Right renal pelvis (tissue), 4 donors: Measurements from ENCODE around the gene ADRA2B. TPM values are rescaled to one million over a fixed set of nuclear protein-coding genes. Genes with fewer than 3 reads are reported as not detected.

ENCODE experiments used
- DNase-seq, 4 donors: peaks; one replicate each; pipeline ENCODE4 v3.0.0-alpha.2; 2013; ENCODE audit warnings: low read depth in 4 of 4, low spot score in 3 of 4, missing footprints in 1 of 4
- polyA plus RNA-seq, 4 donors: library from polyadenylated mRNA; unstranded; fragments of 120-200 nt; gene quantifications; one replicate each; pipeline ENCODE4 v1.2.1, GENCODE V29; 2013; ENCODE audit not compliant: insufficient read length in 4 of 4

Gene ADRA2B
- polyA plus RNA-seq, 4 donors, result 2.8 to 6.3 (median 4.8) TPM

- DNase-seq, result no peak
Measured at GRCh38 chr2:96106991-96107707, 9.2 kb downstream of the ADRA2B start.

- no peak for DNase-seq
Measured at GRCh38 chr2:96105994-96106715, 10.2 kb downstream of the ADRA2B start.

DNA sequence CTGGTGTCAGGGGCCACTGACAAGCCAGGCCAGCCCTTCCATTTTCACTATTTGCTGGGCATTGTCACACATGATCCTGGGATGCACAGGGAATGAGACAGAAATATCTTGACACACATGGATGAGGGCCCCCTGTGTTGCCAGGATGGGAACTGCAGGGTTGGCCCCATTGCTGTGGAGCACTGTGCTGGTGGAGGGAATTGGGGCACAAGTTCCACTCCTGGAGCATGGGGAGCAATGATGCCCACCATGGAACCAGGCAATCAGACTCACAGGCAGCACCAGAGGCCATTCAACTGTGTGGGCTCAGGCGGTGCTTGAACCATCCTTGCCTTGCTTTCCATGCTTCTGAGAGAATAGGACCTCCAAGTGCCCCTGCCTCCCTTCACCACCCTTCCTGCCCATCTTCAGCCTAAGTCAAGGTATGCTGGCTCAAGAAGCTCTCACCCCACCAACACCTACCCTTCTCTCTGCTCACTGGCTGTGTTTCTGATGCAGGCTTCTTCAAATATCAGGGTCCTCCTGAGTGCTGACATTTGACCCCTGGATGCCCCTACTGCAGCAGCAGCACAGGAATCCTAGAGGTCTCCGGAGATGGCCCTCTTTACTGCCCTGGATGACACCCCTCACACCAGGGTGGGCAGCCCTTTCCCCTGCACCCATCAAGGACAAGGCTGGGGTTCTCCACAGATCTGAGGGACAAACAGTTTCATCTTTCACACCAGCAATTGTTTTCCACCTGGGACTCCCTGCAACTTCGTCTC is 11.0 kb downstream of the ADRA2B start:
- no peak for DNase-seq

- no peak for DNase-seq
Measured at GRCh38 chr2:96104487-96104861, 11.9 kb downstream of the ADRA2B start.

DNA sequence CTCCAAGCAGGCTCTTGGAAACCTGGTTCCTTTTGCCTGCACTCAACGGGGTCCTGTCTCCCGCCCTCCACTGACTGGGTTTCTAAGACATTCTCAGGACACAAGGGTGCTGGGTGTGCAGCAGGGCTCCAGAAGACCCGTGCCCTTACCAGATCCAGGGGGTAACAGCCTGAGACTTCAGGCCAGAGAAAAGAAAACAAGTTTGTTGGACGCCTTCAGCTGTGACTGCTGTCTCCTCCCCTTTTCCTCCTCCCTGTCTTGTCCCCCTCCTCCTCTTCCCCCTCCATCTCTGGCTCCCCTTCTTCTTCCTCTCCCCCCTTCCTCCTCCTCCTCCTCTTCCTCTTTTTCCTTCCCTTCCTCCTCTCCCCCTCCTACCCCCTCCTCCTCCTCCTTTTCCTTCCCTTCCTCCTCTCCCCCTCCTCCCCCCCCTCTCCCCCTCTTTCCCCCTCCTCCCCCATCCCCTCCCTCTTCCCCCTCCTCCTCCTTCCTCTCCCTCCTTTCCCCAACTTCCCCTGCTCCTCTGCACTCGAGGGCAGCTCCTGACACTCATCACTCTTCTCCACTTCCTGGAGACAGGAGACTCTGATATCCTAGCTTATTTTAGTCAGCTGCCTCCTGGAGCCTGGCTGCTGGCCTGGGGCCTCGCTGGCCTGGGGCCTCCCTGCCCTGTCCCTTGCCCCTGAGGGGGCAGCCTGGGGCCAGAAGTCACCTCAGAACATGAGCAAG is 12.4 kb downstream of the ADRA2B start:
- DNase-seq, result no peak

- DNase-seq, result no peak
Measured at GRCh38 chr2:96103187-96103601, 13.2 kb downstream of the ADRA2B start.

DNA sequence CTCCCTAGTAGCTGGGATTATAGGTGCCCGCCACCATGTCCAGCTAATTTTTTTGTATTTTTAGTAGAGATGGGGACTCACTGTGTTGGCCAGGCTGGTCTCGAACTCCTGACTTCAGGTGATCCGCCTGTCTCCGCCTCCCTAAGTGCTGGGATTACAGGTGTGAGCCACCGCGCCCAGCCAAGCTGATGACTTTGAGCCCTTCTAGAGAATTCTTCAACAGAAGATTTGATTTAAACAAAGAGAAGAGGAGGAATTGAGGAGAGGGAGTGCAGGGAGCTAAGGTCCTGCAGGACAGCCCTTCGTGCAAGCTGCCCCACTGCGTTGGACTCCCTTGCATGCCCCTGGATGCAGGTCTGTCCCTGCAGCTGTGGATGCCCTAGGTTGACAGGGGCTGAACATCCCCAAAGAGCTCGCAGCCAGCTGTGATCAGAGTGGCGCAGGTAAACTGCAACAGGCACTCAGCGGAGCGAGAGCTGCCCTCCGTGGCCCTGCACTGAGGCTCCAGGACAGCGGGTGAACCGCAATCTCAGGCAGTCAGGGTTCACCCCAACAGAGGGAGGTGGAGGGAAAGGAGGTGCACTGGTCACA is 13.7 kb downstream of the ADRA2B start:
- no peak for DNase-seq

DNA sequence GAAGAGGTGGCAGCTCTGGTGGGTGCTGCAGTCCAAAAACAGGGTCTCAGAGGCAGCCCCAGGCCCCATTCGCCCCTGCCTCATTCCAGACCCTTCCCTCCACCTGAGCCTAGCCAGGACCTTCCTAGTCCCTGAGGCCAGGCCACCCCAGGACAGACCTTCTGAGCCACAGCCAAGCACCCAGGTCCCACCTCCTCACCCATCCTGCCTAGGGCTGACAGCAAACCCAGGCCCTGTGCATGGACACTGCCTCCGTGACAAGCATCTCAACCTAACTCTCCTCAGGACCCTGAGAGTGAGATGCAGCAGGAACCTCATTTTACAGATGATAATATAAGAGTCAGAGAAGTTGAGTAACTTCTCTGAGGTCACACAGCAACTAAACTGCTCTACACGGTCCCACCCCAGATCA is 15.5 kb downstream of the ADRA2B start:
- no peak for DNase-seq

GRCh38 chr2:96099861-96100798 is 16.2 kb downstream of the ADRA2B start:
- DNase-seq, result no peak

DNA sequence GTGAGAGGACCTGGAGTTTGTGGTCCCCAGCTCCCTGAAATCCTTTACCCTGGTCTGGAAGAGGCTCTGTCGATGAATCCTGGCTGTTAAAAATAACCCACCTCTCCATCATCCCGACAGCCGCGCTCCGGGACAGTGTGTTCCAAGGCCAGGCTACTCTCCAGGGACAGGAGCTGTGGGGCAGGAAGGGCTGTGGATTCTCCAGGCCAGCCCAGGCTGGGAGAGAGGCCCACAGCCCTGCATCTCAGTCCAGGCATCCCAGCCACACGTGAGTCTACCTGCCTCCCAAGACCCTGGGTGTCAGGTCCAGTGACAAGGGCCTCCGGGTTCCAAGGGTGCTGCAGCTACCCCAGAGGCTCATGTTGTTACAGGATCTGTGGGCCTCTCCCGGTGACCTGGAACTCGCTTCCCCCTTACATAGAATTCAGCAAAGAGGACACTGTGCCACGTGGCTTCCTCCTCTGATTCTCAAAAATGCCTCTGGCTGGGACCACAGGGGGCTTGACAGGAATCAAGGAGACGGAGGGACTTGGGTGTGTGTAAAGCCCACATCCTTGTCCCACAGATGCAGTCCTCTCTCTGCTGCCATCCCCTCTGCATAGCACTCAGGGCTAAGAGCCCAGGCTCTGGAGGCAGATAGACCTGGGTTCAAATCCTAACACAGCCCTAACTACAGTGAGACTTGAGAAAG is 17.3 kb downstream of the ADRA2B start:
- DNase-seq, result no peak

DNA sequence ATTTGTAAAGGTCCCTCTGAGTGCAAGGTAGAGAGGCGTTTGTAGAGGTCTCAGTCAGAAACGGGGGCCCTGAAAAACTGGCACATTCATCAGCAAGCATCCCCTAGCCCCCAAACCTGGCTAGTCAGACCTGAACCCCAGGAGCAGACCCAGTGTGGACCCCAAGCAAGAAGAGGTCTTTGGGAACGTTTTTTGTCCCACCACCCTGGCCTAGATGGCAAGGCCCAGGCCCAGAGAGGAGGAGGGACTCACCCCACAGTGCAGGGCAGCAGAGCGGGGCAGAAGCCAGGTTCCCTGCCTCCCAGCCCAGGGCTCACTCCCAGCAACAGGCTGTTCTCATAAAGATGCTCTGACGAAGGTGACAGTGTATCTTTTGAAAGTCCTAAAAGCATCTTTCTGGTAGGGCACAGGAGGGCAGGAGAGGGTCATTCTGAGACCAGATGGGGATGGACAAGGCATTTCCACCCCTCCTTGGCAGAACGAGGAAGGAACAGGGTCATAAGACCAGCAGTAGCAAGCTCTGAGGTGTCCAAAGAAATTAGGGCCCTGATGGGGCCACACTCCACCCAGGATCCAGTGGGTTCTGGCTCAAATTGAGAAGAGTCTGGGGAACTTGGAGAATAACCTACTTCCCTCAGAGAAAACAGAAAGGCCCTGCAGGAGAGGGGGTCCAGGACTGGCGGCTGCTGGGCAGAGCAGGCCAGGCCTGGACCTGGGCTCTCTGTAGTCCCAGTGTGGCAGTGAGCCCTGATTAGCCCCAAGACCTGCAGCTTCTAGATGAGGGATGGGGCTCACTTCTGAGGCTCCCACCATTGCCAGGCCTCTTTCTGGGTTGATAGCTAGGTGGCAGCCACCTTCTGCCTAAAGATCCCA is 18.2 kb downstream of the ADRA2B start:
- DNase-seq, result no peak

GRCh38 chr2:96097441-96097840 is 18.9 kb downstream of the ADRA2B start:
- no peak for DNase-seq

DNA sequence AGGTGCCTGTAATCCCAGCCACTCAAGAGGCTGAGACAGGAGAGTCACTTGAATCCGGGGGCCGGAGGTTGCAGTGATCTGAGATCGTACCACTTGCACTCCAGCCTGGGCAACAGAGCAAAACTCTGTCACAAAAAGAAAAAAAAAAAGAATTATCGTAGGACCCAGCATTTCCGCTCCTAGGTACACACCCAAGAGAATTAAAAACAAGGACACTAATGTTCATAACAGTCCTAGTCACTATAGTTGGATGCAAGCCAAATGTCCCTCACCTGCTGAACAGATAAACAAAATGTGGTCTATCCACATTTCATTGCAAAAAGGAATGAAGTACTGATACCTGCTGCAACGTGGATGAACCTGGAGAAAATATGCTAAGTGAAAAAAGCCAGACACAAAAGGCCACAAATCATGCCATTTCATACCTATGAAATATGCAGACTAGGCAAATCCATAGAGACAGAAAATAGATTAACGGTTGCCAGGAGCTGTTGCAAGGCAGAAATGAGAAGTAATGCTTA is 21.2 kb downstream of the ADRA2B start:
- DNase-seq, result no peak

GRCh38 chr2:96093528-96093927 is 22.8 kb downstream of the ADRA2B start:
- no peak for DNase-seq

GRCh38 chr2:96092951-96093350 is 23.4 kb downstream of the ADRA2B start:
- DNase-seq, result no peak

DNA sequence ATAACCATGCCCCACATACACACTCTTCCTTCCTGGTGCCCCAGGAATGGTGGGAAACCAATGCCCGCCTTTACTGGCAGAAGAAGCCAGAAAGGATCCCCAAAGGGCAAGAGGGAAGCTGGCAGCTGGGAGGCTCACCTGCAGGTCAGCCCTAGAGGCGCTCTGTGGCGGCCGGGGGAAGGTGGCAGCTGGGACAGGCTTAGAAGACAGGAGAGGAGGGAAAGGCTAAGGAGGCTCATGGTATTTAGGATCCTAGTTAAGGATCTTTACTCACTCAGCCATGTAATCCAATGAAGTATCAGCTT is 23.8 kb downstream of the ADRA2B start:
- no peak for DNase-seq

GRCh38 chr2:96091711-96092572 is 24.4 kb downstream of the ADRA2B start:
- DNase-seq, result no peak
